ENCODE results near the gene PRM1.

PRM1 gene

DNA sequence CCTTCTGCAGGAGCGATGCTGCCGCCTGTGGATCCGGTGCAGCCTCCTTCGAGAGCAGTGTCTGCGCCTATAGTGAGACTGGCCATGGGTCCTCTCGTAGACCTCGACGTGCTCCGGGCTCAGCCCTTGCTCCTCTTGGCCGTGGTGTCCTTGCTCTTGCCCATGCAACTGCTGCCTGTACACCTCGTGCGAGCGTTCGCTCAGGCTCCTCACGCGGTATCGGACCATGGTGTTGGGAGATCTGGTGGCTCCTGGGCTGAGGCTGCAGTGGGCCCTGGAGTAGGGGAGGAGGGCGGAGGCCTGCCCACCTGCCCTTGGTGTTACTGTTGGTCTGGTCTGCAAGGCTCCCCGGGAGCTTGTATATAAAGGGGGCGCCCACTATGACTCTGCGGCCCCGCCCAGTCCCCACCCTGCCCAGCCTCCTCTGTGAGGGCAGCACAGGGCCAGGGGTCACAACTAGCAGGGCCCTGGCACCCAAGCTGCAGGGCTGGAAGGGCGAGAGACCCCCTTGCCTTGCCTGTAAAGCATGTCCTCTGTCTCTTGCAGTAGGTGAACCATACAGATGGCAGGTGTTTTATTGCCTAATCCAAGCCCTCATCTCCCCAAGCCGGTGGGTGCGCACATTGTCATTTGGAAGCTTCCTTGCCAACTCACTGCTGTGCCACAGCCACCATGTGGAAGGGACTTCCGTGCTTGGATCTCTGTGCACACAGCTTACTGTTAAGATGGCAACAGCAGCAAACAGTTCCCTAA, 4.8 kb downstream of the PRM1 start, which contains the start of gene PRM2:
TSS of gene PRM2 (minus strand) at position 338 of the 753 bp plus-strand sequence. CDS start at position 228, 110 bp downstream.
- H3K4me3 ChIP-seq (ENCODE audit: low read length): no peak within 1 kb of the TSS
- no peak for TF ChIP-seq CTCF (IDR thresholded peaks at IDR 0.05; ENCODE audit: insufficient read depth, low read depth, low read length, missing control alignments)
- DNase-seq (ENCODE audit: low read depth): no peak

DNA sequence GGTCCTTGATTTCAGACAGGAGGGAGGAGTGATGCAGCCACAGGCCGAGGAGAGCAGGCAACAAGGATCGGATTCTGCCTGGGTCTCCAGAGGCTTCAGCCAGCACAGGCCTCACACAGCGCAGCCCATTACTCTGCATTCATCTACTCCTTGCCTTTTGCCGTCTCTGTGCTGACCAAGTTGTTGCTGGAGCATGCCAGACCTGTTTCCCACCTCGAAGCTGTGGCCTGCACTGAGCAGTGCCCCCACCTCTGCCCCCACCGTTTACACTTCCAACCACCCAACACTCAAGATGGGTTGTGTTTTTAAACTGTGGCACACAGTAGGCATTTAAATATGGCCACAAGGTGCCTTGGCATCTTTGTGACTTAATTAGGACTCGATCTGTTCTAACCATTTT, 6.2 kb downstream of the PRM1 start:
- H3K4me3 ChIP-seq (ENCODE audit: low read length): no peak overlapping the region
- no peak for DNase-seq (ENCODE audit: low read depth)
- TF ChIP-seq CTCF (IDR thresholded peaks at IDR 0.05; ENCODE audit: insufficient read depth, low read depth, low read length, missing control alignments): no peak

- no peak for DNase-seq (ENCODE audit: low read depth)
- no peak for TF ChIP-seq CTCF (IDR thresholded peaks at IDR 0.05; ENCODE audit: insufficient read depth, low read depth, low read length, missing control alignments)
- no peak overlapping the region for H3K4me3 ChIP-seq (ENCODE audit: low read length)
Observed at GRCh38 chr16:11273721-11274324, 7.3 kb downstream of the PRM1 start.

GRCh38 chr16:11272921-11273720, 8.0 kb downstream of the PRM1 start, which contains the start of gene PRM3:
TSS of gene PRM3 (minus strand) at chr16:11273629. CDS start at chr16:11273595, 34 bp downstream.
- no peak for DNase-seq (ENCODE audit: low read depth)
- H3K4me3 ChIP-seq (ENCODE audit: low read length): no peak within 1 kb of the TSS
- no peak for TF ChIP-seq CTCF (IDR thresholded peaks at IDR 0.05; ENCODE audit: insufficient read depth, low read depth, low read length, missing control alignments)

- H3K4me3 ChIP-seq (ENCODE audit: low read length): no peak overlapping the region
- TF ChIP-seq CTCF (IDR thresholded peaks at IDR 0.05; ENCODE audit: insufficient read depth, low read depth, low read length, missing control alignments): no peak
- DNase-seq (ENCODE audit: low read depth): peak; percentile 47
Observed at GRCh38 chr16:11272484-11272883, 8.6 kb downstream of the PRM1 start.

GRCh38 chr16:11271610-11272009, 9.5 kb downstream of the PRM1 start:
- no peak for TF ChIP-seq CTCF (IDR thresholded peaks at IDR 0.05; ENCODE audit: insufficient read depth, low read depth, low read length, missing control alignments)
- H3K4me3 ChIP-seq (ENCODE audit: low read length): no peak overlapping the region
- DNase-seq (ENCODE audit: low read depth): no peak

All from epithelial cell of esophagus (primary cell).